Measurements from ENCODE around the gene OTOG.

The OTOG gene

GRCh38 chr11:17643506-17644405 lies 96.7 kb downstream of the OTOG start:
- no peak for DNase-seq (ENCODE audit: low read depth)
- no peak overlapping the region for H3K4me3 ChIP-seq (ENCODE audit: low read length)
- TF ChIP-seq CTCF (conservative IDR thresholded peaks at IDR 0.05; ENCODE audit: low read depth, low read length): no peak

GRCh38 chr11:17645190-17645970 lies 98.3 kb downstream of the OTOG start:
- peak; percentile 9 for TF ChIP-seq CTCF (conservative IDR thresholded peaks at IDR 0.05; ENCODE audit: low read depth, low read length)
- no peak for DNase-seq (ENCODE audit: low read depth)
- H3K4me3 ChIP-seq (ENCODE audit: low read length): no peak overlapping the region

GRCh38 chr11:17646451-17647145 lies 99.5 kb downstream of the OTOG start:
- H3K4me3 ChIP-seq (ENCODE audit: low read length): no peak overlapping the region
- TF ChIP-seq CTCF (conservative IDR thresholded peaks at IDR 0.05; ENCODE audit: low read depth, low read length): no peak
- DNase-seq (ENCODE audit: low read depth): no peak

- TF ChIP-seq CTCF (conservative IDR thresholded peaks at IDR 0.05; ENCODE audit: low read depth, low read length): no peak
- H3K4me3 ChIP-seq (ENCODE audit: low read length): no peak overlapping the region
- DNase-seq (ENCODE audit: low read depth): no peak
These were observed 101.5 kb downstream of the OTOG start for GRCh38 chr11:17648528-17648927.

GRCh38 chr11:17649261-17649660 lies 102.2 kb downstream of the OTOG start:
- DNase-seq (ENCODE audit: low read depth): no peak
- H3K4me3 ChIP-seq (ENCODE audit: low read length): no peak overlapping the region
- no peak for TF ChIP-seq CTCF (conservative IDR thresholded peaks at IDR 0.05; ENCODE audit: low read depth, low read length)

- peak; percentile 58 for DNase-seq (ENCODE audit: low read depth)
- no peak overlapping the region for H3K4me3 ChIP-seq (ENCODE audit: low read length)
- no peak for TF ChIP-seq CTCF (conservative IDR thresholded peaks at IDR 0.05; ENCODE audit: low read depth, low read length)
These were observed 102.6 kb downstream of the OTOG start for GRCh38 chr11:17649696-17650095.

Data from retinal pigment epithelial cell (primary cell).